SK-MEL-5 (cell line): ENCODE results near the gene PPCS. TPM values are rescaled to one million over a fixed set of nuclear protein-coding genes. Genes with fewer than 3 reads are reported as not detected.

Experiments used
- DNase-seq: peaks from one replicate; pipeline ENCODE4 v3.0.0-alpha.2; 2016; ENCODE audit warnings: low read depth, low spot score
- in situ Hi-C: cut with HindIII; loops from 2 replicates; pipeline ENCODE4 v1.10.0; 2016; ENCODE audit warnings: low sequenced_read_pairs, high pct_unique_total_duplicates, low pct_unique_long_range_greater_than_20kb
- polyA plus RNA-seq, 2 experiments: library from polyadenylated mRNA; depleted of rRNA; stranded (reverse); fragments of >200 nt; gene quantifications; 2 replicates each; pipeline ENCODE4 v1.2.3, GENCODE V29; 2015
- total RNA-seq: library from RNA; depleted of rRNA; stranded (reverse); fragments of >200 nt; shearing (Covaris generic); gene quantifications from 2 replicates; pipeline ENCODE4 v1.2.3, GENCODE V29; 2014; rRNA removed

The PPCS gene
- 48.6 and 72.3 TPM in 2 replicates for total RNA-seq
- 106 and 121 TPM in 2 replicates for polyA plus RNA-seq (2015; cell fraction: cytosol; rRNA removed)
- polyA plus RNA-seq (2015; cell fraction: nucleus; rRNA removed): 65.9 and 70.3 TPM in 2 replicates

GRCh38 chr1:42456010-42456753 lies at the start of gene PPCS, which contains the start of gene ZMYND12:
Gene PPCS (plus strand): TSS chr1:42456543. CDS start chr1:42456566, 23 bp downstream.
Gene ZMYND12 (minus strand): TSS chr1:42456022. CDS start chr1:42455997, 25 bp downstream.
- peak; percentile 83 for DNase-seq

DNA sequence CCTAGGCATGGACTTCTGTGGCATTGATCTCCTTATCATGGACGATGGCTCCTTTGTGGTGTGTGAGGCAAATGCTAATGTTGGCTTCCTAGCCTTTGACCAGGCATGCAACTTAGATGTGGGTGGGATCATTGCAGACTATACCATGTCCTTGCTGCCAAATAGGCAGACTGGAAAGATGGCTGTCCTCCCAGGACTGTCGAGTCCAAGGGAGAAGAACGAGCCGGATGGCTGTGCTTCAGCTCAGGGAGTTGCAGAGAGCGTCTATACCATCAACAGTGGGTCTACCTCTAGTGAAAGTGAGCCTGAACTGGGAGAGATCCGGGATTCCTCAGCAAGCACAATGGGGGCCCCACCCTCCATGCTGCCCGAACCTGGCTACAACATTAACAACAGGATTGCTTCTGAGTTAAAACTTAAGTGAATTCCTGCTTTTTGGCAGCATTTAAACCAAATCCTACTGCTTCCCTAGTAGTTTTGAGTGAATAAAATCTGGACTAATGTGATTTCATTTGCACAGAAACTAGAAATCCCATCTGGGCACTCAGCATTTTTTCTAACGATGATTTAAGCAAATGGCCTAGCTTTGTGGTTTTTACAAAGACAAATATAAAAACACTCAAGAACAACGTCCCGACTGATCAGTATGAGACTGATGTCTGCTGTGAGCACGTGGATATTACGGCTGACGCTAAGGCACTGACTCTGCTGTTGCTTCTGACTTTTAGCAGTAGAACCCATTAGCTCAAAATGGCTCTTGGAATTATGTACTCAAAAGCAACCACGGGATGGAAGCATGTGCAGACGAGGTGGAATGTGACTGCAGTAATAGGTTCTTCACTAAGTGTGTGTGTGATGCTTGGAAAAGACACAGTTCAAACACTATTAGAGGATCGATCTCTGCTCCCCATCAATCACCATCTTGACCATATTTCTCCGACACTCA lies 41.5 kb upstream of the PPCS start:
- DNase-seq: no peak
- in situ Hi-C loops: no loop called here

More at GRCh38 chr1:42456010-42456753, at the start of gene PPCS, which contains the start of gene ZMYND12:
- in situ Hi-C loops: no loop called here

DNA sequence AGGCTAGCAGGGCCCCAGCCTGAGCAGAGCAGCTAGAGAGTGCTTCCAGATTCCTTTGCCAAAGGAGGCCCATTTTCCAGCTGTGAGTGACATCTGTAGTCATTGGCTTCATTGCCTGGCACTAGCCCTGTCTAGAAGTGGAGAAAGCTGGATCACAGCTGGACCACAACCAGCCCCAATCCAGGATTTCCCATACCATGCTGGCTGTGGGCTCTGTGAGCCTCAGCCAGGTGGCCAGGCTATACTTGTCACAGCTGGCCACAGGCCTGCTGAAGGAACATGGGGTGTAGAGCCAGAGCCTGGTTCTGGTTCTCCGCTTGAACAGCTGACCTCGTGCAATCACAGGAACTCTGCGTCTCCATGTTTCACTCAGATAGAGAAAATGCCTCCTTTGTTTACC lies 39.2 kb upstream of the PPCS start:
- in situ Hi-C loops: no loop called here
- no peak for DNase-seq

DNA sequence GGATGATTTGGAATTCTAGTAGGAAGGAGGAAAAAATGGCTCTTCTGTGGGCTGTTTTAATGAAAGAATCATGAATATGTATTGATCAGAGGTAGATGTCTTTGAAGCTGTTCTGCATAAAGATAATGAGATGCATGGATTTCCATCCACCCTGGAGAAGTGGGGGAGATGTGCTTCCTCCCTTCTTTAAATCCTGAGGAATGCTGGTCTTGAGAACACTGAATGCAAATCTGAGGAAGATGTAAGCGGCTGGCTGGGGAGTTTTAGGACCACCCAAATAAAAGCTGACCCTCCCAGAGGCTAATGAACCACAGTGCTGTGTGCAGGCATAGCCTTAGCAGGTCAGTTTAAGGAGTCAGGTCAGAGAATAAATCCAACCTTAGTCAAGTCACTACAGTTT lies 37.8 kb upstream of the PPCS start:
- DNase-seq: no peak
- in situ Hi-C loops: no loop called here

GRCh38 chr1:42419126-42419821 lies 37.1 kb upstream of the PPCS start:
- in situ Hi-C loops: no loop called here
- no peak for DNase-seq

DNA sequence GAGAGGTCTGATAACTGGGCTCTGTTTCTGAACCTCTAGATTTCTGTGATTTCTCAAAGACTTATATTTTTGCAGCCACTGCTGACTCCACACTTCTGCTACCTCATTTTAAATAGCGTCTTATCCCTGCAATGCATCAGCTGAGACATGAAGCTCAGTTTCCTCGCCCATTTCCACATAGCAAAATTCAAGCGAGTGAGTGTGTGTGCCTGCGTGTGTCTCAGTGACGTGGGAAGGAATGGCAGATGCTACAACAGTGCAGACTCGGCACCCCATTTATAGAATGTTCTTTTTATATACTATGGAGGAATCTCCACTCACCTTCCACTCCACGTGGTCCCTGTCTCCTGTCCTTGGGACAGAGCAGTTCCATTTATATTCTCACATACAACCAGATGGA lies 36.2 kb upstream of the PPCS start:
- in situ Hi-C loops: no loop called here
- no peak for DNase-seq

GRCh38 chr1:42420911-42421585 lies 35.3 kb upstream of the PPCS start:
- in situ Hi-C loops: no loop called here
- DNase-seq: peak; percentile 42

DNA sequence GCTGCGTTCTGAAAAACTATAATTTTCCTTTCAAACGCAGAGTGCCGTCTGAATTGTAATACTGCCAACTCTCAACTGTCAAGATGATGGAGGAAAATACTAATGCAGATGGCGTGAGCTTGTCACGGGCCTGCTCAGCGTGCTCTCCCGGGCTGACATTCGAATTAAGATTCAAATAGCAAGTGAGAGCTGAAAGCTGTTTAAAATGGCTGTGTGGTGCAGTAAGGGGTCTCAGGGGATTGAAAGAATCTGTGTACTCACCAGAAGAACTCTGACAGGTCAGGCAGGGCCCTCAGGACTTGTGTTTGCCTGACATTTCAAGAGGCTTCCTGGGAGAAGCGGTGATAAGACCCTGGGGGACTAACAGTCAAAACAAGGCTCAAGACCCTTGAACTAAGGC lies 33.6 kb upstream of the PPCS start:
- in situ Hi-C loops: no loop called here

DNA sequence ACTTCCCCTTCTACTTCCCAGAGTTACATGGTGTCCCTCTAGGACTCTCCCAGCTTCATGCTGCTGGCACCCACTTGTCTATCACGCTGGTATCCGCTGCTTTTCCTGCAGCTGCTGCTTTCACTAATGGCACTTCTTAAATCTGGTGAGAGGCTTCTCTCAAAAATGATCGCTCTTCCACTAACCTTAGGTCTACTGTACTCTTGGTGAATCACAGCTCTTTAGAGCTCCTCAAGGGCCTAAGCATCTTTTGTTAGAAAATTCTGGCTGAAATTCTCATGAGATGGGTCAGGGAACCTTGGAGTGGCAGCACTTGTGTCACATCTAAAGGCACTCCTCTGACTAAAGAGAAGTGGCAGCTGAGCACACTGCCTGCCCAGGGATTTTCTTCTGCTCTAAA lies 32.7 kb upstream of the PPCS start:
- in situ Hi-C loops: no loop called here
- no peak for DNase-seq

More for the DNA sequence above, 33.6 kb upstream of the PPCS start:
- no peak for DNase-seq

DNA sequence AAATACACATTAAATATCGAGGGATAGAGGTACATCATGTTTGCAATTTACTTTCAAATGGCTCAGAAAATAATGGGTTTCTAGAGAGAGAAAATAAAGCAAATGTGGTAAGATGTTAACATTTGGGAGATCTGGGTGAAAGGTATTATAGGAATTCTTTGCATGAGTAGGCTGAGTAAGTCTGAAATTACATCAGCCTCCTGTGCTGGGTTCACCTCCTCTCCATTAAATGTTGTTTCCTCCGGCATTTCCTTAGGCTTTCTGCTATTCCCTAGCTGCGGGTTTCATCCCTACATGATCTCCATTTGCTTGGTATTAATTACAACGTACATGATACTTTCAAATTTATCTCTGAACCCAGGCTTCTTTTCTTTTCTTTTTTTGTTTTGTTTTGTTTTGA lies 32.1 kb upstream of the PPCS start:
- in situ Hi-C loops: no loop called here
- no peak for DNase-seq

DNA sequence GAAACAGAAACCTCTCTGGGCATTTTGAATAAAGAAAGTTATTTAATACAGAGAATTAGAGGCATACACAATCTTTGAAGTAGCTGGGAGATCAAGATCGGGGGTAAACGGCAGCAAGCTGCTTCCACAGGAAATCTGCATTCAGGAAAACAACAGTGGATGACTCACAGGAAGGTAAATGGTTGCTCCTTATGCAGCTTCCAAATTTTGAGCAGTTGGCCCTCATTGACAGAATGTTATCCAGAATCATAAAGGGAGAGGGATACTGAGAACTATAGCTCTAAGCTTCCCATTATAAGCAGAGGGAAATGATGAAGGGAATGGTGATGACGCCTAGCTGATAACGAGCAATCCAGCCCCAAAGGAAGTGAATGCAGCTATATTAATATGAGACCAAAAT lies 29.1 kb upstream of the PPCS start:
- no peak for DNase-seq
- in situ Hi-C loops: no loop called here

DNA sequence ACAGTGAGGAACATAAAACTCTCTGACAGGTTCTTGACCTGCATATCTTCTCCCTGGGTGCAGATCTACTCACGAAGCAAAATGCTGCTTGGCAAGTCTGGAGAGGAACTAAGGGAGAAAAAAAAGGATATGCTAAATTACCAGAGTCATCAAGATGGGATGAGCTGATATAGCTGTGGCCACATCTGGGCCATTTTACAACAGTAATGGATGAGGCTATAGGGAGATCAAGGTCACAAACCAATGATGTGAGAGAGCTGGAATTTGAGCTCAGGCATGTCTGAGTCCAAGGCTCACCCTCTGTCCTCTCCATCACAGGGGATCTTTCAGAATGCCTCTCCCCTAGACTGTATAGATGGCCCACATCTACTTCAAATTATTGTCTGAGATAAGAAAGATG lies 26.7 kb upstream of the PPCS start:
- in situ Hi-C loops: no loop called here
- DNase-seq: no peak

- no peak for DNase-seq
- in situ Hi-C loops: no loop called here
Measured at GRCh38 chr1:42430286-42431135, 25.8 kb upstream of the PPCS start.

GRCh38 chr1:42431514-42431913 lies 24.8 kb upstream of the PPCS start:
- DNase-seq: no peak
- in situ Hi-C loops: no loop called here

DNA sequence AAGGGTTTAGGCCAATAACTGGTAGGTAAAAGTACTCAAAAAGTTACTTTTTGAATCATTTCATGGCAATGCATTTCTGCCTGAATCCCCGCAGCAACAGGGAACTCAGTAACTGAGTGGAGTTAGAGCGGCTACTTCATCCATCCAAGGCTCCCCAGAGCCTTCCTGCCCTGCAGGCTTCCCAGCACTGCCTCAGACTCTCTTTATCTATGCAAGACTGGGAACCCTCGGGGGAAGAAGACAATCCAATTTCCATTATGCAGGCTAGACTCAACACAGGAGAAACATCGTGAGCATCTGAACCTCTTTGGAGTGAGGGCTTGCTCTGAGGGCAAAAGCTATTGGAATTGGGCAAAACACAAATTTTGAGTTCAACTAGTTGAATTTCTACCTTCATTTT lies 23.6 kb upstream of the PPCS start:
- DNase-seq: no peak
- in situ Hi-C loops: no loop called here

- in situ Hi-C loops: no loop called here
- DNase-seq: no peak
Measured at GRCh38 chr1:42433369-42433768, 23.0 kb upstream of the PPCS start.
